ENCODE data around the gene PROSER3.

- TF ChIP-seq FOXJ2 (tag; IDR thresholded peaks at IDR 0.05) = no peak
- TF ChIP-seq TCF7L2 (IDR thresholded peaks at IDR 0.05; ENCODE audit: low read depth, low read length) = no peak
- TF ChIP-seq FOXO4 (CRISPR knock-in tag; IDR thresholded peaks at IDR 0.05) = no peak
- no peak for TF ChIP-seq ATF7 (IDR thresholded peaks at IDR 0.05)
- no peak for TF ChIP-seq CEBPG (CRISPR knock-in tag; IDR thresholded peaks at IDR 0.05)
- no peak for TF ChIP-seq CEBPG (tag; conservative IDR thresholded peaks at IDR 0.05 in 1 of 2, IDR thresholded peaks at IDR 0.05 in 1 of 2)
- no peak for TF ChIP-seq E2F1 (CRISPR knock-in tag; IDR thresholded peaks at IDR 0.05)
- no peak for TF ChIP-seq HOMEZ (CRISPR knock-in tag; IDR thresholded peaks at IDR 0.05)
- no peak for TF ChIP-seq EGR1 (conservative IDR thresholded peaks at IDR 0.05)
- TF ChIP-seq CTCF (IDR thresholded peaks at IDR 0.05 in 2 of 3, conservative IDR thresholded peaks at IDR 0.05 in 1 of 3; ENCODE audit: insufficient read depth in 2 of 3, low read depth in 1 of 3, low read length in 3 of 3) = no peak
These were observed 7.8 kb upstream of the PROSER3 start for GRCh38 chr19:35750167-35750566.

Data from K562 (cell line).